ENCODE results near the gene TBC1D14.

- no peak for TF ChIP-seq CTCF (IDR thresholded peaks at IDR 0.05 in 4 of 5, conservative IDR thresholded peaks at IDR 0.05 in 1 of 5)
- TF ChIP-seq POLR2A (IDR thresholded peaks at IDR 0.05), result no peak
Measured at GRCh38 chr4:6938237-6938636, 28.6 kb downstream of the TBC1D14 start.

All from gastrocnemius medialis (tissue), 4 donors.